ENCODE results near the gene OSBPL9.

Gene OSBPL9

GRCh38 chr1:51623450-51623849 lies 6.6 kb downstream of the OSBPL9 start:
- no peaks in the 10 kb centered on the region for H3K36me3 ChIP-seq (ENCODE audit: insufficient read depth, low read length)
- no peak for DNase-seq (ENCODE audit: low read depth, low spot score)
- H3K27ac ChIP-seq, result peak overlapping the region; percentile 10; the same call in 1 of the 2 replicates
- H3K9me3 ChIP-seq (ENCODE audit: low read depth, low read length), result no peaks in the 10 kb centered on the region
- no peak overlapping the region for H3K9ac ChIP-seq (ENCODE audit: insufficient read length)
- no peak for TF ChIP-seq EZH2 (IDR thresholded peaks at IDR 0.05)
- TF ChIP-seq POLR2AphosphoS5 (IDR thresholded peaks at IDR 0.05; ENCODE audit: borderline replicate concordance, low read depth, low read length), result no peak
- no peak for TF ChIP-seq FOXP2 (optimal IDR thresholded peaks at IDR 0.05; ENCODE audit: control extremely low read depth, extremely low read length, insufficient read depth)
- no peak overlapping the region for H3K4me3 ChIP-seq

GRCh38 chr1:51624855-51625254 lies 8.0 kb downstream of the OSBPL9 start:
- no peak for DNase-seq (ENCODE audit: low read depth, low spot score)
- no peaks in the 10 kb centered on the region for H3K36me3 ChIP-seq (ENCODE audit: insufficient read depth, low read length)
- no peaks in the 10 kb centered on the region for H3K9me3 ChIP-seq (ENCODE audit: low read depth, low read length)
- TF ChIP-seq FOXP2 (optimal IDR thresholded peaks at IDR 0.05; ENCODE audit: control extremely low read depth, extremely low read length, insufficient read depth), result no peak
- no peak for TF ChIP-seq EZH2 (IDR thresholded peaks at IDR 0.05)
- no peak for TF ChIP-seq POLR2AphosphoS5 (IDR thresholded peaks at IDR 0.05; ENCODE audit: borderline replicate concordance, low read depth, low read length)
- H3K4me3 ChIP-seq, result no peak overlapping the region
- H3K27ac ChIP-seq, result peak overlapping the region; percentile 38; the same call in 1 of the 2 replicates
- H3K9ac ChIP-seq (ENCODE audit: insufficient read length), result no peak overlapping the region

DNA sequence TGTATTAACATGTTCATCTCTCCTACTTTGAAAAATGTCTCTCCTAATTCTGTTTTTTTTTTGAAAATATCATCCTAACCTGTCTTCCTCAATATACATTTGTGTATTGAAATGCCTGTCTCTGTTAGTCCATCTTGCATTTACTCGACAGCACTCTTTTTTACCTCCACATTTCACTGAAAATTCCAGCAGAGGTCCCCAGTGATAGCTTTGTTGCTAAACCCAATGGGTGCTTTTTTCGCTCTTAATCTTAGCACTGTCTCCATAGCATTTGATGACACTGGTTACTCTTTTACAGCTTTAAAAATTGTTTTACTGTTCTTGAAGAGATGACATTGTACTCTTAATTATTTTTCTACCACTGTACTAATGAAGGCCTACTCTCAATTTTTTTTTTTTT lies 10.8 kb downstream of the OSBPL9 start:
- DNase-seq (ENCODE audit: low read depth, low spot score), result no peak
- TF ChIP-seq POLR2AphosphoS5 (IDR thresholded peaks at IDR 0.05; ENCODE audit: borderline replicate concordance, low read depth, low read length) (no peak), FOXP2 (optimal IDR thresholded peaks at IDR 0.05; ENCODE audit: control extremely low read depth, extremely low read length, insufficient read depth) (no peak), EZH2 (IDR thresholded peaks at IDR 0.05) (no peak)
- H3K9me3 ChIP-seq (ENCODE audit: low read depth, low read length), result no peaks in the 10 kb centered on the region
- H3K27ac ChIP-seq, result no peak overlapping the region
- no peaks in the 10 kb centered on the region for H3K36me3 ChIP-seq (ENCODE audit: insufficient read depth, low read length)
- no peak overlapping the region for H3K4me3 ChIP-seq
- no peak overlapping the region for H3K9ac ChIP-seq (ENCODE audit: insufficient read length)

- Histone ChIP-seq H3K36me3 (ENCODE audit: insufficient read depth, low read length) (no peaks in the 10 kb centered on the region), H3K9me3 (ENCODE audit: low read depth, low read length) (no peaks in the 10 kb centered on the region), H3K27ac (no peak overlapping the region), H3K9ac (ENCODE audit: insufficient read length) (no peak overlapping the region), H3K4me3 (no peak overlapping the region)
- TF ChIP-seq EZH2 (IDR thresholded peaks at IDR 0.05) (no peak), POLR2AphosphoS5 (IDR thresholded peaks at IDR 0.05; ENCODE audit: borderline replicate concordance, low read depth, low read length) (no peak), FOXP2 (optimal IDR thresholded peaks at IDR 0.05; ENCODE audit: control extremely low read depth, extremely low read length, insufficient read depth) (no peak)
- DNase-seq (ENCODE audit: low read depth, low spot score), result no peak
Measured at GRCh38 chr1:51628715-51629590, 12.1 kb downstream of the OSBPL9 start.

DNA sequence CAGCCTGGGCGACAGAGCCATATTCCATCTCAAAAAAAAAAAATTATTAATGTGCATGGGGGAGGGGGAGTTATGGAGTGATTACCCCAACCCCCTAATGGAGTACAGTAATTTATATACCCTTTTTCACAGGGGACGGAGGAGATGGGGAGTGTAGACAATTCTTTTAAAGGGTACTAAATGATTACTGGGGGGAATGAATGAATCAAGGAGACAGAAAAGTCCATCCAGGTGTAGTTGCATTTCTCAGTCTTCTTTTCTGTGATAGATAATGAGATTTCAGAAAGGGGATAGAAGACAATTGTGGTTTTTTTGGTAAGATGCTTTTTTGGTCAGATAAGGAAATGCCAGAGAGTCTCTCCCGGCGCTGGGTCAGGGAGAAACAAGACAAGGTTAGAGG lies 13.0 kb downstream of the OSBPL9 start:
- Histone ChIP-seq H3K36me3 (ENCODE audit: insufficient read depth, low read length) (no peaks in the 10 kb centered on the region), H3K4me3 (no peak overlapping the region), H3K9me3 (ENCODE audit: low read depth, low read length) (no peaks in the 10 kb centered on the region), H3K9ac (ENCODE audit: insufficient read length) (no peak overlapping the region), H3K27ac (no peak overlapping the region)
- no peak for DNase-seq (ENCODE audit: low read depth, low spot score)
- TF ChIP-seq EZH2 (IDR thresholded peaks at IDR 0.05), result no peak
- TF ChIP-seq POLR2AphosphoS5 (IDR thresholded peaks at IDR 0.05; ENCODE audit: borderline replicate concordance, low read depth, low read length), result no peak
- no peak for TF ChIP-seq FOXP2 (optimal IDR thresholded peaks at IDR 0.05; ENCODE audit: control extremely low read depth, extremely low read length, insufficient read depth)

DNA sequence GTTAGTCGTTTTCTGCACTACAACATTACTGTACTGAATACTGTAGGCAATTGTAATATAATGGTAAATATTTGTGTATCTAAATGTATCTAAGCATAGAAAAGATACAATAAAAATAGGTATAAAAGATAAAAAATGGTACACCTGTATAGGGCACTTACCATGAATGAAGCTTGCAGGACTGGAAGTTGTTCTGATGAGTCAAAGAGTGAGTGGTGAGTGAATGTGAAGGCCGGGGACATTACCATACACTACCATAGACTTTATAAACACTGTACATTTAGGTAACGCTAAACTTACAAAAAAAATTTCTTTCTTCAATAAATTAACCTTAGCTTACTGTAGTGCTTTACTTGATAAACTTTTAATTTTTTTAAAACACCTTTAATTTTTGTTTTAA lies 13.5 kb downstream of the OSBPL9 start:
- H3K9me3 ChIP-seq (ENCODE audit: low read depth, low read length), result no peaks in the 10 kb centered on the region
- DNase-seq (ENCODE audit: low read depth, low spot score), result no peak
- H3K4me3 ChIP-seq, result no peak overlapping the region
- no peak overlapping the region for H3K27ac ChIP-seq
- no peak overlapping the region for H3K9ac ChIP-seq (ENCODE audit: insufficient read length)
- no peaks in the 10 kb centered on the region for H3K36me3 ChIP-seq (ENCODE audit: insufficient read depth, low read length)
- no peak for TF ChIP-seq POLR2AphosphoS5 (IDR thresholded peaks at IDR 0.05; ENCODE audit: borderline replicate concordance, low read depth, low read length)
- no peak for TF ChIP-seq EZH2 (IDR thresholded peaks at IDR 0.05)
- no peak for TF ChIP-seq FOXP2 (optimal IDR thresholded peaks at IDR 0.05; ENCODE audit: control extremely low read depth, extremely low read length, insufficient read depth)

DNA sequence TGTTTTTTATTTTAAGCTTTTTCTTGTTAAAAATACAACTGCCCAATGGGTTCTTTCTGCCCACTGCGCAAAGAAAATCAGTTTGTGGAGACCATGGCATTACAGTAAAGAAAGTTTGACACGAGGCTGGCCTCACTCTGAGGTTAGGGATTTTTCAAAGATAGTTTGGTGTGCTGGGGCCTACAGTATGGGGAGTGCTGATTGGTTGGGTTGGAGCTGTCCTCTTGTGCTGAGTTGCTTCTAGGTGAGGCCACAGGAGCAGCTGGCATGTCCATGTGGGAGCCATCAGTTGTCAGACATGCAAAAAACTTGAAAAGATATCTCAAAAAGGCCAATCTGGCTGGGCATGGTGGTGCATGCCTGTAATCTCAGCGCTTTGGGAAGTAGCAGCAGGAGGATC lies 14.0 kb downstream of the OSBPL9 start:
- Histone ChIP-seq H3K9ac (ENCODE audit: insufficient read length) (no peak overlapping the region), H3K9me3 (ENCODE audit: low read depth, low read length) (no peaks in the 10 kb centered on the region), H3K4me3 (no peak overlapping the region), H3K27ac (no peak overlapping the region), H3K36me3 (ENCODE audit: insufficient read depth, low read length) (no peaks in the 10 kb centered on the region)
- no peak for DNase-seq (ENCODE audit: low read depth, low spot score)
- no peak for TF ChIP-seq EZH2 (IDR thresholded peaks at IDR 0.05)
- TF ChIP-seq POLR2AphosphoS5 (IDR thresholded peaks at IDR 0.05; ENCODE audit: borderline replicate concordance, low read depth, low read length), result no peak
- no peak for TF ChIP-seq FOXP2 (optimal IDR thresholded peaks at IDR 0.05; ENCODE audit: control extremely low read depth, extremely low read length, insufficient read depth)

- Histone ChIP-seq H3K27ac (no peak overlapping the region), H3K9me3 (ENCODE audit: low read depth, low read length) (no peaks in the 10 kb centered on the region), H3K4me3 (no peak overlapping the region), H3K36me3 (ENCODE audit: insufficient read depth, low read length) (no peaks in the 10 kb centered on the region), H3K9ac (ENCODE audit: insufficient read length) (no peak overlapping the region)
- TF ChIP-seq FOXP2 (optimal IDR thresholded peaks at IDR 0.05; ENCODE audit: control extremely low read depth, extremely low read length, insufficient read depth), result no peak
- no peak for TF ChIP-seq POLR2AphosphoS5 (IDR thresholded peaks at IDR 0.05; ENCODE audit: borderline replicate concordance, low read depth, low read length)
- no peak for TF ChIP-seq EZH2 (IDR thresholded peaks at IDR 0.05)
- no peak for DNase-seq (ENCODE audit: low read depth, low spot score)
Measured at GRCh38 chr1:51631747-51632146, 14.9 kb downstream of the OSBPL9 start.
